ENCODE data around the gene CDC73. TPM values are rescaled to one million over a fixed set of nuclear protein-coding genes. Genes with fewer than 3 reads are reported as not detected.

Gene CDC73
- total RNA-seq, 4 donors from 2014 or later, result 45.4 to 66.9 (median 46.0) TPM

DNA sequence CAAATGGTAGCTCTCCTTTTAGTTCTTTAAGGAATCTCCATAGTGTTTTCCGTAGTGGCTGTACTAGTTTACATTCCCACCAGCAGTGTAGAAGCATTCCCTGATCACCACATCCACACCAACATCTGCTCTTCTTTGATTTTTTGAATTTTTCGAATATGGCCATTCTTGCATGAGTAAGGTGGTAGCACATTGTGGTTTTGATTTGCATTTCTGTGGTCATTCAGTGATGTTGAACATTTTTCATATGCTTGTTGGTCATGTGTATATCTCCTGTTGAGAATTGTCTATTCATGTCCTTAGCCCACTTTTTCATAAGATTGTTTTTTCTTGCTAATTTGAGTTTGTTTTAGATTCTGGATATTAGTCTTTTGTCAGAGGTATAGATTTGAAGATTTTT is 149.2 kb downstream of the CDC73 start:
- no peaks in the 10 kb centered on the region for H3K9me3 ChIP-seq

DNA sequence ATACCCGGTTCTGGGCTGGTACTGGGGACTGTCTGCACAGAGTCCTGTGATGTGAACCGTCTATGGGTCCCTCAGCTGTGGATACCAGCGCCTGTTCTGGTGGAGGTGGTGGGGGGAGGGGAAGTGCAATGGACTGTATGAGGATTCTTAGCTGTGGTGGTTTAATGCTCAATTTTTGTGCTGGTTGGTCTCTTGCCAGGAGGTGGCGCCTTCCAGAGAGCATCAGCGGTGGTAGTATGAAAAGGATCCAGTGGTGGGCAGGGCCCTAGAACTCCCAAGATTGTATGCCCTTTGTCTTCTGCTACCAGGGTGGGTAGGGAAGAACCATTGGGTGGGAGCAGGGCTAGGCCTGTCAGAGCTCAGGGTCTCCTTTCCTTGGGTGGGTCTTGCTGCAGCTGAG is 153.9 kb downstream of the CDC73 start:
- Histone ChIP-seq H3K4me1 (no peaks in the 10 kb centered on the region), H3K27ac (replicated peaks in 1 of 4) (no peak overlapping the region), H3K36me3 (no peaks in the 10 kb centered on the region), H3K27me3 (no peaks in the 10 kb centered on the region), H3K9me3 (no peaks in the 10 kb centered on the region), H3K4me3 (no peak overlapping the region)
- WGBS, result 83% methylated on average over 3 of the region's 5 CpGs
- DNase-seq (ENCODE audit: extremely low spot score), result no peak
- intact Hi-C loops (cut with DNase I), result no loop called here
- TF ChIP-seq, protein P1, sequence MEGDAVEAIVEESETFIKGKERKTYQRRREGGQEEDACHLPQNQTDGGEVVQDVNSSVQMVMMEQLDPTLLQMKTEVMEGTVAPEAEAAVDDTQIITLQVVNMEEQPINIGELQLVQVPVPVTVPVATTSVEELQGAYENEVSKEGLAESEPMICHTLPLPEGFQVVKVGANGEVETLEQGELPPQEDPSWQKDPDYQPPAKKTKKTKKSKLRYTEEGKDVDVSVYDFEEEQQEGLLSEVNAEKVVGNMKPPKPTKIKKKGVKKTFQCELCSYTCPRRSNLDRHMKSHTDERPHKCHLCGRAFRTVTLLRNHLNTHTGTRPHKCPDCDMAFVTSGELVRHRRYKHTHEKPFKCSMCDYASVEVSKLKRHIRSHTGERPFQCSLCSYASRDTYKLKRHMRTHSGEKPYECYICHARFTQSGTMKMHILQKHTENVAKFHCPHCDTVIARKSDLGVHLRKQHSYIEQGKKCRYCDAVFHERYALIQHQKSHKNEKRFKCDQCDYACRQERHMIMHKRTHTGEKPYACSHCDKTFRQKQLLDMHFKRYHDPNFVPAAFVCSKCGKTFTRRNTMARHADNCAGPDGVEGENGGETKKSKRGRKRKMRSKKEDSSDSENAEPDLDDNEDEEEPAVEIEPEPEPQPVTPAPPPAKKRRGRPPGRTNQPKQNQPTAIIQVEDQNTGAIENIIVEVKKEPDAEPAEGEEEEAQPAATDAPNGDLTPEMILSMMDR (IDR thresholded peaks at IDR 0.05), result no peak
- TF ChIP-seq EP300 (IDR thresholded peaks at IDR 0.05) (no peak), POLR2AphosphoS5 (IDR thresholded peaks at IDR 0.05) (no peak), POLR2A (IDR thresholded peaks at IDR 0.05; ENCODE audit: low read depth) (no peak)

More for the DNA sequence above, 149.2 kb downstream of the CDC73 start:
- intact Hi-C loops (cut with DNase I), result no loop called here
- Histone ChIP-seq H3K4me3 (no peak overlapping the region), H3K27me3 (no peaks in the 10 kb centered on the region), H3K36me3 (no peaks in the 10 kb centered on the region), H3K4me1 (no peaks in the 10 kb centered on the region), H3K27ac (replicated peaks in 1 of 4) (no peak overlapping the region)
- 100% methylated on average over 2 of the region's 2 CpGs for WGBS
- TF ChIP-seq, protein P1 (IDR thresholded peaks at IDR 0.05), result no peak
- TF ChIP-seq POLR2A (IDR thresholded peaks at IDR 0.05; ENCODE audit: low read depth) (no peak), POLR2AphosphoS5 (IDR thresholded peaks at IDR 0.05) (no peak), EP300 (IDR thresholded peaks at IDR 0.05) (no peak)
- no peak for DNase-seq (ENCODE audit: extremely low spot score)

DNA sequence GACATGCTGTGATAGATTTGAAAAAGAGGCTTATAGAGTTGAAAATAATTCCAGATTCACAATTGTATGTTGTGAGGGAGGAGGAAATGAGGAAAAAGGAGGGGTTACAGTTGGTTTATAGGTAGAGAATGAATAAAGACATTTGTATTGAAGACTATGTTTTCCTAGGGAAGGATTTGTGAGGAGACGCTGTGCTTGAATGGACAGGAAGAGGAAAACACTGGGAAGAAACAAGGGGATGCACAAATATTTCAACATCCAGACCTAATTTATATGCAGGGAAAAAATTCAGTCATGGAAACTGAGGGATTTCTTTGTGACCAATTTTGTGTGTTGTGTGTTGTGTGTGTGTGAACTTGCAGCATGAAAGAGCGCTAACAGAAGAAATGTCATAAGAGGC is 157.1 kb downstream of the CDC73 start:
- WGBS, result 87% methylated on average over 2 of the region's 2 CpGs
- H3K36me3 ChIP-seq, result no peaks in the 10 kb centered on the region
- no peaks in the 10 kb centered on the region for H3K27me3 ChIP-seq
- no peak for DNase-seq (ENCODE audit: extremely low spot score)
- no peaks in the 10 kb centered on the region for H3K9me3 ChIP-seq
- no peak overlapping the region for H3K4me3 ChIP-seq
- TF ChIP-seq POLR2A (IDR thresholded peaks at IDR 0.05; ENCODE audit: low read depth) (no peak), POLR2AphosphoS5 (IDR thresholded peaks at IDR 0.05) (no peak), EP300 (IDR thresholded peaks at IDR 0.05) (no peak)
- TF ChIP-seq, protein P1 (IDR thresholded peaks at IDR 0.05), result no peak
- H3K4me1 ChIP-seq, result no peaks in the 10 kb centered on the region
- H3K27ac ChIP-seq (replicated peaks in 1 of 4), result no peak overlapping the region
- intact Hi-C loops (cut with DNase I), result no loop called here

DNA sequence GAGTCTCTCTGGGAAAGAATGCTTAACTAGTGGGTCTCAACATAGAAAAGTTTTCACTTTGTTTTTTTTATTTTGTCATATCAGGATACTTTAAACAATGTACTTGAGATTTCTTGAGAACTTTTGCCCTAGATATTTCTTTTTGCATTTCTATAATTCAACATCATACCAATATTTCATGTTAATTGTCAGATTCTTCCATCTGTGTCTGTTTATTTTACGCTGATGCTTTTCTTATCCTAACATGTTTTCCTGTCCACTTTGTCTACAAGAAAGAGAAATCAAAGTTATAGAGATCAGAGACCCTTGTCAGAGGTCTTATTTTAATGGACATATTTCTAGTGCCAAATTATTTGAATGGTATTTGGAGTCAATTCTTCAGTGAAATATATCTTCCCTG is 160.1 kb downstream of the CDC73 start:
- 92% methylated on average over 1 of the region's 1 CpG for WGBS
- Histone ChIP-seq H3K4me3 (no peak overlapping the region), H3K36me3 (no peaks in the 10 kb centered on the region), H3K4me1 (no peaks in the 10 kb centered on the region), H3K9me3 (no peaks in the 10 kb centered on the region), H3K27me3 (no peaks in the 10 kb centered on the region), H3K27ac (replicated peaks in 1 of 4) (no peak overlapping the region)
- no peak for DNase-seq (ENCODE audit: extremely low spot score)
- intact Hi-C loops (cut with DNase I), result no loop called here
- TF ChIP-seq, protein P1 (IDR thresholded peaks at IDR 0.05), result no peak
- TF ChIP-seq POLR2A (IDR thresholded peaks at IDR 0.05; ENCODE audit: low read depth), result no peak
- TF ChIP-seq EP300 (IDR thresholded peaks at IDR 0.05), result no peak
- no peak for TF ChIP-seq POLR2AphosphoS5 (IDR thresholded peaks at IDR 0.05)

DNA sequence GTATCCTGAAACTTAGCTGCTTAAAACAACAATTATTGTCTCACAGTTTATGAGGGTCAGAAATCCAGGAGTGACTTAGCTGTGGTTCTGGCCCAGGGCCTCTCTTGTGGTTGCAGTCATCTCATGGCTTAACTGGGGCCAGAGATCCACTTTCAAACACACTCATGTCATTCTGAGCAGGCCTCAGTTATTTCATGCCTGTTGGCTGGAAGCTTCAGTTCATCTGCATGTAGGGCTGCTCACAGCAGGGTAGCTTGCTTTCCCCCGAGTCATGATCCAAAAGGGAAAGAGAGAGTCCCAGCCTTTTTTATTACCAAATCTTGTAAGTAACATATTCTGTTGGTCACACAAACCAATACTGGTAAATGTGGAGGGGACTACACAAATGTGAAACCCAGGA is 161.2 kb downstream of the CDC73 start:
- no peaks in the 10 kb centered on the region for H3K36me3 ChIP-seq
- no peak overlapping the region for H3K4me3 ChIP-seq
- intact Hi-C loops (cut with DNase I), result no loop called here
- H3K27me3 ChIP-seq, result no peaks in the 10 kb centered on the region
- no peak overlapping the region for H3K27ac ChIP-seq (replicated peaks in 1 of 4)
- no peaks in the 10 kb centered on the region for H3K4me1 ChIP-seq
- 84% methylated on average over 1 of the region's 1 CpG for WGBS
- H3K9me3 ChIP-seq, result no peaks in the 10 kb centered on the region
- DNase-seq (ENCODE audit: extremely low spot score), result no peak
- TF ChIP-seq POLR2A (IDR thresholded peaks at IDR 0.05; ENCODE audit: low read depth) (no peak), EP300 (IDR thresholded peaks at IDR 0.05) (no peak), POLR2AphosphoS5 (IDR thresholded peaks at IDR 0.05) (no peak)
- TF ChIP-seq, protein P1 (IDR thresholded peaks at IDR 0.05), result no peak
